GM19324 (cell line): Measurements from ENCODE around the gene SUGP1.
A peak's percentile ranks its signal among the peaks of the same experiment; 100 is the strongest.

Experiments
- ATAC-seq: cut with Tn5 transposase; IDR thresholded peaks from one replicate; pipeline ENCODE4 v1.9.1; 2021; ENCODE audit warnings: mild to moderate bottlenecking, moderate library complexity; ENCODE audit not compliant: unreplicated experiment, low FRiP score

Gene SUGP1

DNA sequence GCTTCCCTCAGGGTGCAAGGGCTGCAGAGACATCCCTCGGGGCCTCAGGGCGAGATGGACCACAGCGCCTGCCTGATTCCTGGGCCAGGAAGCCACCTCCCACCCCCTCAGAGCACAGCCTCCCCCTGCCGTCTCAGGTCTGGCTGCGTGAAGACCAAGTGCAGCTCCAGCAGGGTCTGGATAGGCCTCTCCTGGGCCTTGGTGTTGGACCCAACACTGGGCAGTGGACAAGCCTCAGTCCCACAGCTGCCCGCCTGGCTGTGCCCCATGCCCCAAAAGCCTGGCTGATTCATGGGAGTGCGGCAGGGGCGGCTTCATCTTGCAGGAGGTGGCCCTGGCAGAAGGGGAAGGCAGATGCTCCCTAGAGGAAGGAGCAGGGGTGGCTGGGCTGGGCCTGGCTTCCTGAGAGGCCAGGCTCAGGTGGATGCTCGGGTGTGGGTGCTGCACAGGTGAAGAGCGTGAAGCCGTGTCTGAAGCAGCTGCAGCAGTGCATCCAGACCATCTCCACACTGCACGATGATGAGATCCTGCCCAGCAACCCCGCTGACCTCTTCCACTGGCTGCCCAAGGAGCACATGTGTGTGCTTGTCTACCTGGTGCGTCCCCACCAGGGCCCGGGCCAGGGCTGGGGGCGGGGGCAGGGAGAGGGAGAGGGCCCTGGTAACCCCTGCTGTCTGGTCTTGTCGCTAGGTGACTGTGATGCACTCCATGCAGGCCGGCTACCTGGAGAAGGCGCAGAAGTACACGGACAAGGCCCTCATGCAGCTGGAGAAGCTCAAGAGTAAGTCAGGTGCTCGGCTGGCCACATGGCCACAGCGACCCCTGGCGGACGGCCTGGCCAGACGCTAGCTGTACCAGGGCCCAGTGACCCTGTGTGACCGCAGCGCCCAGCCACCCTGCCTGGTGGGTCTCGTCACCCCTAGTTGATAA is 22.0 kb upstream of the SUGP1 start:
- ATAC-seq = no peak

GRCh38 chr19:19341026-19341425 is 20.7 kb upstream of the SUGP1 start:
- ATAC-seq = no peak

- ATAC-seq = no peak
Observed at GRCh38 chr19:19338082-19338481, 17.8 kb upstream of the SUGP1 start.

DNA sequence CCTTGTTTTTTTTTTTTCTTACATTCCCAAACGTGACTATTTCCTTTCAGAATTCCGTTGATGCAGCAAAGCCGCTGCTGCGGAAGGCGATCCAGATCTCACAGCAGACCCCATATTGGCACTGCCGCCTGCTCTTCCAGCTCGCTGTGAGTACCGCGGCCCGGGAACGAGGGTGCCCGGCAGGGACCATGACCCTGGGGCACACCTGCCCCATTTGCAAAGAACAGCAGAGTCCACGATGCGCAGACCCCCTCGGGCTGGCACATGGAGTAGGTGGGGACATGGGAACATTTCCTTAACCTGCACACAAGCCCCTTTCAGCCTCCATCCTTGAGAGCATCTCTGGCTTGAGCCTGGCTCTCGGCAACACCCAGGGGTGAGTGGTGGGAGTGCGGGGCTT is 16.8 kb upstream of the SUGP1 start:
- ATAC-seq = no peak

DNA sequence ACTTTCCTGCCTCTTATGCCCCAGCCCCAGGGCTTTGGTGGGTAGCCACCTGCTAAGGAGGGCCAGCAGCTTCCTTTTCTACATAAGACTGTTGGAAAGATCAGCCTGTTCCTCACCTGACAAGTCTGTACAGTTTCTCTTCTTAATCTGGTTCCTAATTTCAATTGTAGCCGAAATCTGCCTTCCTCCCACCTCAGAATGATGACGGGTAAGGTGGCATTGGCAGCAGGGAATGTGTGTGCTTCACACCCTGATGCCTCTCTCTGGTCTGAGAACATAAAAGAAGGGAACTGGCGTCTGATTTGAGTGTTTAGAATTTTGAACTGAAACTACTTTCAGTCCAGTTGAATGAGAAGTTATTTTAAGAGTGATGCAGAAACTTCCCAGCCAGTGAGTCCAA is 16.3 kb upstream of the SUGP1 start:
- ATAC-seq = no peak

DNA sequence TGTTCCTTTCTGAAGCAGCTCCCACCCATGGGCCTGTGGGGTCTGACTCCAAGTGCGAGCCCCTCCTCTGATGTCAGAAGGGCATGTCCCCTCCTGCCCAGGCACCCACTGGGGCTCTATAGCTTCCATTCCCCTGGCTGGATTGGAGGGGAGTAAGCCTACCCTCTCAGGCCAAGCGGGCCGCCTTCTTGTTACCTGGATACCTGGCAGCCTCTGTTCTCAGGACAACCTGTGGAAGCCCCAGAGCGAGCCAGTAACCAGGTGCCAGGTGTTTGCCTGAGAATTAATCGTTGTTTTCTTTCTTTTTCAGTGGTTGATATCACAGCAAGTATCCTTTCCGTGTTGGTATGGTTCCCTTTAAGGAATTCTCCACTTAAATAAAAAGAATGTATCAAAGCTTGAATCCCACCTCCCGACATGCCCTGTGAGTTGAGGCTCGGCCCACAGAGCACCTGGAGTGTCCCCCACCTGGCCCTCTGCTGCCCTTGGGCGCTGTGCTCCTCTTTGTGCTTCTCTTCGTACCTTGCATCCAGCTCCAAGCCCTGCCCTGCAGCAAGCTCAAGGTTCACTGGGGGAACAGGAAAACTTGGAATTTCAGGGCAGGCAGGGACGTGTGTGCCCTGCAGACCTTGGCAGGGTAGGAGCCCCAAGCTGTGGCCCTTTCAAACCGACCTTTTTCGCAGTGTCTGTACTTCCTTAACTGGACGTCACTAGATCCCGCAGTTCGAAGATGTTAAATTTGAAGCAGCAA is 15.3 kb upstream of the SUGP1 start:
- ATAC-seq = no peak

- ATAC-seq = no peak
Observed at GRCh38 chr19:19334989-19335344, 14.7 kb upstream of the SUGP1 start.

- no peak for ATAC-seq
Observed at GRCh38 chr19:19334063-19334988, 14.0 kb upstream of the SUGP1 start.

DNA sequence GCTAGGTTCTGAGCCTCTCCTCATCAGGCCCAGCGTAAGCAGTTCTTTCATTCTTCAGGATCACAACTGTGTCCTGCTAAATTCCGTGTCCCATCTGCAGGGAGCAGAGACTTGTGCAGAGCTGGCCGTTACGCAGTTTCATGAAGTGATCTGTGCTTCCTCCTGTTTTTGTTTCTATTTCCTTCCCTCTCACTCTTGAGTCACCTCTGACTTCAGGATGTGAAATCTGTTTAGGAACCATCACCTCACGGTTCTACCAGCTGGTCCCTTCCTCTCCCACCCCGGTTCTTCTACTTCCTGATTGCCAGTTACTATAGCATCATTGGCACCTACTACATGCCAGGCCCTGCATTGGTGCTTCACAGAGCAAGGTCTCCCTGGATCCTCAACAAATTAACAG is 8.8 kb upstream of the SUGP1 start:
- no peak for ATAC-seq

- ATAC-seq = no peak
Observed at GRCh38 chr19:19327672-19328071, 7.4 kb upstream of the SUGP1 start.

DNA sequence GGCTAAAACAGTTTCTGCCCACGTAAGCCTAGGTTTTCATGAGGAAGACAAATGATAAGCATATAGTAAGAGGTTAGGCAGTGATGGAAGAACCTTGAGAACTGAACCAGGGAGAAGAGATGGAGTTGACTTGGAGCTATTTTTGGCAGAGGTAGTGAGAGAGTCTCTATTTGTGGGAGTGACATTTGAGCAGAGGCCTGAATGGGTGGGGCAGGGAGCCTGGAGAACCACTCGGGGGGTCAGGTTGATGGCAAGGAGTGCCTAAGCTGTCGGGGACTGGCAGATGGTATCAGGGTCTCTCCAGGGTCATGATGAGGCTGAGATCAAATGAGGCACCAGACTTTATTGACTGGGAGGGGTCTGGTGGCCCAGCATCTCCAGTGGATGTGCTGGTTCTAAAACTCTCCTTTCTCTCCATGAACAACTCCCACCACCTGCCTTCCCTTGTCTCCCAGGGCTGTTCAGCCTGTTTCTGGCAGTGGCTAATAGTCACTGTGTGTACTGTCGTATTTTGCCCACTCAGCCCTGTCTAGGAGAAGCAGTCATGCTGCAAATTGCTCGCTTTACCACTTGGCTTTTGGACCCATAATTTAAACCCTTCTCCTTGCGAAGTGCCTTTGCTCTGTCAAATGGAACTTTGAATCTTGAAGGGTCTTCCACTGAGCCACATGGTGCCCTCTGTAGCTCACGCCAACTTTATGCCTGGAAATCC is 3.9 kb upstream of the SUGP1 start:
- no peak for ATAC-seq

- peak; percentile 12 for ATAC-seq
Observed at GRCh38 chr19:19321141-19321577, 850 bp upstream of the SUGP1 start.

GRCh38 chr19:19319732-19320360 is 463 bp downstream of the SUGP1 start:
- no peak for ATAC-seq

DNA sequence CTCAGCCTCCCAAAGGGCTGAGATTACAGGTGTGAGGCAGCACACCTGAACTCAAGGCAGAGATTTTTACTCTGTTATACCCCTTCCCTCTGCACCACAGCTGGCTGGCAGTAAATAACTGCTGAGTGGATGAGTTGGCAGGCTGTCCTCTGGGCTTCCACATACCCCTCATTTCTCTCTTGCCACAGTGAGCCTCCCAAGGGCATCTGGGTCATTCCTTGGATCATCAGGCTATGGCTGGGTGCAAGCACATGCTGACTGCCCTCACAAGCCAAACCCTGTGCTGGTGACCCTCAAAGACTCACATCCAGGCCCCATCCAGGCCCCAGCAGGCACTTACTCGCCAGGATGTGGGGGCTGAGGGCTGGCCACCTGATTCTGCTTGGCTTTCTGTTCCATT is 4.2 kb downstream of the SUGP1 start:
- ATAC-seq = no peak

GRCh38 chr19:19315444-19315843 is 4.9 kb downstream of the SUGP1 start:
- no peak for ATAC-seq

GRCh38 chr19:19308373-19308772 is 11.9 kb downstream of the SUGP1 start:
- no peak for ATAC-seq

GRCh38 chr19:19306191-19306590 is 14.1 kb downstream of the SUGP1 start:
- ATAC-seq = no peak

GRCh38 chr19:19305696-19306095 is 14.6 kb downstream of the SUGP1 start:
- no peak for ATAC-seq

GRCh38 chr19:19305066-19305465 is 15.2 kb downstream of the SUGP1 start:
- ATAC-seq = no peak
